Smooth muscle cell (in vitro differentiated cells): ENCODE data around the gene PSAPL1. TPM values are rescaled to one million over a fixed set of nuclear protein-coding genes. Genes with fewer than 3 reads are reported as not detected.
"Not testable (repeated sequence)": the region's sequence is repeated elsewhere in the genome, so short reads cannot be mapped to it uniquely, and the experiment has no call there.

Experiments used
- DNase-seq: peaks from one replicate; lab custom pipeline; 2025; ENCODE audit not compliant: unreplicated experiment; lab: John Stamatoyannopoulos, UW
- H2AFZ ChIP-seq: fragments of 200-600 bp; sonication (generic); 2 replicates; pipeline ENCODE4 v1.6.0; 2016; ENCODE audit warnings: antibody characterized with exemption, low read depth, mild to moderate bottlenecking
- H3F3A ChIP-seq: fragments of 200-600 bp; sonication (generic); 2 replicates; pipeline ENCODE4 v1.6.0; 2017; ENCODE audit warnings: antibody characterized with exemption, low read depth
- H3K27ac ChIP-seq: fragments of 200-600 bp; sonication (generic); 2 replicates; pipeline ENCODE4 v1.5.1; 2016; ENCODE audit warnings: low read depth, mild to moderate bottlenecking
- H3K27me3 ChIP-seq: fragments of 200-600 bp; sonication (generic); 2 replicates; pipeline ENCODE4 v1.6.1; 2016; ENCODE audit warnings: low read depth, mild to moderate bottlenecking
- H3K36me3 ChIP-seq: fragments of 200-600 bp; sonication (generic); 2 replicates; pipeline ENCODE4 v1.5.1; 2016; ENCODE audit warnings: low read depth
- H3K4me1 ChIP-seq: fragments of 200-600 bp; sonication (generic); 2 replicates; pipeline ENCODE4 v1.5.1; 2016; ENCODE audit warnings: low read depth
- H3K4me2 ChIP-seq: fragments of 200-600 bp; sonication (generic); 2 replicates; pipeline ENCODE4 v1.6.0; 2016; ENCODE audit warnings: mild to moderate bottlenecking
- H3K4me3 ChIP-seq: fragments of 200-600 bp; sonication (generic); 2 replicates; pipeline ENCODE4 v1.5.1; 2016; ENCODE audit warnings: mild to moderate bottlenecking
- H3K79me2 ChIP-seq: fragments of 200-600 bp; sonication (generic); 2 replicates; pipeline ENCODE4 v1.6.0; 2016; ENCODE audit warnings: low read depth, mild to moderate bottlenecking
- H3K9ac ChIP-seq: fragments of 200-600 bp; sonication (generic); 2 replicates; pipeline ENCODE4 v1.6.0; 2016; ENCODE audit warnings: low read depth
- H3K9me3 ChIP-seq: fragments of 200-600 bp; sonication (generic); replicated peaks from 2 replicates; pipeline ENCODE4 v1.5.1; 2016; ENCODE audit warnings: low read depth
- H4K20me1 ChIP-seq: fragments of 200-600 bp; sonication (generic); 2 replicates; pipeline ENCODE4 v1.6.0; 2016; ENCODE audit warnings: low read depth
- CTCF ChIP-seq: fragments of 200-600 bp; sonication (generic); IDR thresholded peaks from 2 replicates; pipeline ENCODE4 v1.5.1; 2017; ENCODE audit warnings: borderline replicate concordance, mild to moderate bottlenecking, antibody characterized with exemption; ENCODE audit not compliant: insufficient read depth, poor library complexity, severe bottlenecking
- WGBS: methylation state at CpG from one replicate; pipeline ENCODE4 v1.1.7; 2016; ENCODE audit warnings: low lambda C conversion rate; 5-methylcytosine and 5-hydroxymethylcytosine counted together
- polyA plus RNA-seq: library from polyadenylated mRNA; unstranded; fragments of >200 nt; fragmentation: Nextera tagmentation; extraction: Ambion mirVana; gene quantifications from 2 replicates; pipeline ENCODE4 v1.2.1, GENCODE V29; 2016
- total RNA-seq: library from RNA; depleted of rRNA; stranded (reverse); fragments of >200 nt; gene quantifications from 2 replicates; pipeline ENCODE4 v1.2.3, GENCODE V29; 2014

PSAPL1 gene
- total and polyA plus RNA-seq, 2 experiments from 2014 or later = not detected

GRCh38 chr4:7458066-7458425 lies 23.3 kb upstream of the PSAPL1 start:
- Histone ChIP-seq H3K4me3 (no peak overlapping the region), H2AFZ (no peak overlapping the region), H3K79me2 (no peaks in the 10 kb centered on the region), H3K27ac (no peak overlapping the region), H3K9me3 (no peaks in the 10 kb centered on the region), H3K36me3 (no peaks in the 10 kb centered on the region), H3K4me1 (no peaks in the 10 kb centered on the region), H3F3A (no peaks in the 10 kb centered on the region), H3K9ac (no peak overlapping the region), H4K20me1 (no peaks in the 10 kb centered on the region), H3K4me2 (no peak overlapping the region), H3K27me3 (no peaks in the 10 kb centered on the region)
- no peak for DNase-seq
- no peak for TF ChIP-seq CTCF
- 83% methylated on average over 9 of the region's 9 CpGs for WGBS

GRCh38 chr4:7457201-7458065 lies 22.7 kb upstream of the PSAPL1 start:
- no peaks in the 10 kb centered on the region for H4K20me1 ChIP-seq
- no peaks in the 10 kb centered on the region for H3F3A ChIP-seq
- no peaks in the 10 kb centered on the region for H3K27me3 ChIP-seq
- no peaks in the 10 kb centered on the region for H3K9me3 ChIP-seq
- H3K36me3 ChIP-seq = no peaks in the 10 kb centered on the region
- no peak overlapping the region for H3K4me3 ChIP-seq
- no peaks in the 10 kb centered on the region for H3K4me1 ChIP-seq
- no peak overlapping the region for H2AFZ ChIP-seq
- WGBS = 93% methylated on average over 16 of the region's 16 CpGs
- DNase-seq = no peak
- H3K4me2 ChIP-seq = no peak overlapping the region
- H3K79me2 ChIP-seq = no peaks in the 10 kb centered on the region
- no peak overlapping the region for H3K27ac ChIP-seq
- no peak for TF ChIP-seq CTCF
- no peak overlapping the region for H3K9ac ChIP-seq

- H3K9me3 ChIP-seq, DNase-seq, H4K20me1 ChIP-seq, H3K4me3 ChIP-seq, H3F3A ChIP-seq, H3K4me1 ChIP-seq, H2AFZ ChIP-seq, H3K79me2 ChIP-seq, H3K27me3 ChIP-seq, H3K27ac ChIP-seq, H3K9ac ChIP-seq, H3K4me2 ChIP-seq, H3K36me3 ChIP-seq: not testable (repeated sequence)
- 85% methylated on average over 8 of the region's 9 CpGs for WGBS
Observed at GRCh38 chr4:7452802-7453201, 18.1 kb upstream of the PSAPL1 start.

DNA sequence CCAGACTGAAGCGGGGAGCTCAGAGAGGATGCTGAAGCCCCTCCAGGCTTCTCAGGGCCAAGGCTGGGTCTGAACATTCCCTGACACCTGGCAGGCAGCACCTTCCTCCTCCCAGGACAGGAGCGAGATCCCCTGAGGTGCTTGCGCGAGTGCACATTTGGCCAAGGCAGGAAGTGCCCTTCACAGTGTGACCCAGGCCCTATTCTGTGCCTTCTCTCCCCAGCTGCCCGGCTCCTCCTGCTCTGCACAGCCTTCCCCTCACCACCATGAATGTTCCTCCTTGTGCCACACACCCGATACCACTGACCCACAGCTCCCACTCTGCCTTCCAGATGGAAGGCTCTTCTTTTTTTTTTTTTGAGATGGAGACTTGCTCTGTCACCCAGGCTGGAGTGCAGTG lies 17.1 kb upstream of the PSAPL1 start:
- DNase-seq = no peak
- Histone ChIP-seq H3F3A (no peaks in the 10 kb centered on the region), H4K20me1 (no peaks in the 10 kb centered on the region), H3K36me3 (no peaks in the 10 kb centered on the region), H3K79me2 (no peaks in the 10 kb centered on the region), H3K27ac (no peak overlapping the region), H2AFZ (no peak overlapping the region), H3K27me3 (peaks cover 4% of the 10 kb centered on the region), H3K4me3 (no peak overlapping the region), H3K4me2 (no peak overlapping the region), H3K9ac (no peak overlapping the region), H3K4me1 (no peaks in the 10 kb centered on the region), H3K9me3 (no peaks in the 10 kb centered on the region)
- no peak for TF ChIP-seq CTCF
- 85% methylated on average over 6 of the region's 6 CpGs for WGBS
